ENCODE results near the gene SETD3.

- TF ChIP-seq EZH2 (IDR thresholded peaks at IDR 0.05; ENCODE audit: insufficient read depth, poor library complexity, severe bottlenecking) (no peak), EZH2phosphoT487 (IDR thresholded peaks at IDR 0.05; ENCODE audit: insufficient read depth, low read depth) (no peak)
Measured at GRCh38 chr14:99465288-99465687, 15.4 kb downstream of the SETD3 start.

Measured in GM23248 (cell line).